ENCODE data around the gene DMBX1. TPM values are rescaled to one million over a fixed set of nuclear protein-coding genes. Genes with fewer than 3 reads are reported as not detected.

The DMBX1 gene
- total and polyA plus RNA-seq, 2 donors (not counting 1 experiment from before 2014, with no cell fraction given), result not detected

DNA sequence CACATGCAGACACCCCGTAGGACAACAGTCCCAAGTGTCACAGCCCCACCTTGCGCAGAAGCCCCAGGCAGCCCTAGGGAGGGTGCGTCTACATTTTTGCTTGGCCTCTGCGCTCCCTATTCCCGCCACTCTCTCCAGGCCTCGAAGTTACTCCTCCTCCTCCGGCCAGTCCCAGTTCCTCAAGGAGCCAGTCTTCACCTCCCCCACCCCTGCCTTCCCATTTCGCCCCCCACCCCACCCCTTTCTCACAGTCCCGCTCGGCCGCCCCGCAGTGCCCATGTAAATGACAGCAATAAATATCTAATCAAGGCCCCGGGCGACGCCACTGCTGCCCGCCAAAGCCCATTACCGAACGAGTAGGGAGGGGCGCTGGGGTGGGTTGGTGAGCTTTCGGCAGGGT is 3.2 kb downstream of the DMBX1 start:
- intact Hi-C loops (cut with micrococcal nuclease), result no loop called here
- CTCF ChIA-PET, result no interaction called here
- Histone ChIP-seq H3K4me3 (ENCODE audit: control extremely low read depth in 1 of 5, extremely low read depth in 1 of 5, insufficient read depth in 1 of 5, low read depth in 2 of 5, low read length in 4 of 5) (no peak overlapping the region), H3K79me2 (ENCODE audit: control insufficient read depth, insufficient read depth, low read length) (no peaks in the 10 kb centered on the region), H3K27ac (ENCODE audit: low read length in 2 of 2) (no peak overlapping the region), H3K27me3 (replicated peaks in 1 of 4; ENCODE audit: control extremely low read depth in 1 of 4, control insufficient read depth in 3 of 4, insufficient read depth in 4 of 4, low read length in 3 of 4) (peaks cover 0 to 72% (median 27%) of the 10 kb centered on the region in 4 experiments), H3K9me3 (ENCODE audit: control extremely low read depth in 1 of 3, control insufficient read depth in 2 of 3, insufficient read depth in 1 of 3, low read length in 2 of 3) (no peaks in the 10 kb centered on the region), H2AFZ (ENCODE audit: insufficient read depth, low read depth, low read length, poor library complexity, severe bottlenecking) (no peak overlapping the region), H3K4me1 (ENCODE audit: control insufficient read depth in 2 of 2, insufficient read depth in 2 of 2, low read length in 2 of 2) (peaks cover 15 to 23% of the 10 kb centered on the region in 2 donors), H3K9ac (ENCODE audit: low read length) (no peak overlapping the region), H4K20me1 (ENCODE audit: control insufficient read depth, insufficient read depth, low read length, poor library complexity, severe bottlenecking) (no peaks in the 10 kb centered on the region), H3K36me3 (replicated peaks in 1 of 2; ENCODE audit: control extremely low read depth in 1 of 2, control insufficient read depth in 1 of 2, extremely low read depth in 1 of 2, insufficient read depth in 2 of 2, low read length in 1 of 2) (no peaks in the 10 kb centered on the region), H3K4me2 (replicated peaks; ENCODE audit: low read depth, low read length, poor library complexity, severe bottlenecking) (no peak overlapping the region)
- Mint-ChIP-seq H3K4me3 (no peak overlapping the region), H3K27me3 (peaks cover 65% of the 10 kb centered on the region), H3K9me3 (ENCODE audit: insufficient read depth) (no peaks in the 10 kb centered on the region), H3K4me1 (peaks cover 16% of the 10 kb centered on the region), H3K27ac (no peak overlapping the region)
- 13% methylated on average over 15 of the region's 20 CpGs for WGBS (ENCODE audit: insufficient coverage)
- no peak for TF ChIP-seq EZH2 (IDR thresholded peaks at IDR 0.05; ENCODE audit: borderline replicate concordance, insufficient read depth, low read depth, low read length, poor library complexity, severe bottlenecking)
- TF ChIP-seq, protein P1, sequence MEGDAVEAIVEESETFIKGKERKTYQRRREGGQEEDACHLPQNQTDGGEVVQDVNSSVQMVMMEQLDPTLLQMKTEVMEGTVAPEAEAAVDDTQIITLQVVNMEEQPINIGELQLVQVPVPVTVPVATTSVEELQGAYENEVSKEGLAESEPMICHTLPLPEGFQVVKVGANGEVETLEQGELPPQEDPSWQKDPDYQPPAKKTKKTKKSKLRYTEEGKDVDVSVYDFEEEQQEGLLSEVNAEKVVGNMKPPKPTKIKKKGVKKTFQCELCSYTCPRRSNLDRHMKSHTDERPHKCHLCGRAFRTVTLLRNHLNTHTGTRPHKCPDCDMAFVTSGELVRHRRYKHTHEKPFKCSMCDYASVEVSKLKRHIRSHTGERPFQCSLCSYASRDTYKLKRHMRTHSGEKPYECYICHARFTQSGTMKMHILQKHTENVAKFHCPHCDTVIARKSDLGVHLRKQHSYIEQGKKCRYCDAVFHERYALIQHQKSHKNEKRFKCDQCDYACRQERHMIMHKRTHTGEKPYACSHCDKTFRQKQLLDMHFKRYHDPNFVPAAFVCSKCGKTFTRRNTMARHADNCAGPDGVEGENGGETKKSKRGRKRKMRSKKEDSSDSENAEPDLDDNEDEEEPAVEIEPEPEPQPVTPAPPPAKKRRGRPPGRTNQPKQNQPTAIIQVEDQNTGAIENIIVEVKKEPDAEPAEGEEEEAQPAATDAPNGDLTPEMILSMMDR (IDR thresholded peaks at IDR 0.05), result no peak
- DNase-seq (no peak), ATAC-seq (ENCODE audit: low read depth) (no peak)
- POLR2A ChIA-PET, result no interaction called here

GRCh38 chr1:46493316-46494032 is 3.8 kb downstream of the DMBX1 start:
- no peaks in the 10 kb centered on the region for H3K9me3 ChIP-seq (ENCODE audit: control extremely low read depth in 1 of 3, control insufficient read depth in 2 of 3, insufficient read depth in 1 of 3, low read length in 2 of 3)
- no peaks in the 10 kb centered on the region for H4K20me1 ChIP-seq (ENCODE audit: control insufficient read depth, insufficient read depth, low read length, poor library complexity, severe bottlenecking)
- no peak overlapping the region for H3K9ac ChIP-seq (ENCODE audit: low read length)
- ChIA-PET CTCF (no interaction called here), POLR2A (no interaction called here)
- Mint-ChIP-seq H3K9me3 (ENCODE audit: insufficient read depth) (no peaks in the 10 kb centered on the region), H3K27ac (no peak overlapping the region), H3K4me1 (peaks cover 15% of the 10 kb centered on the region), H3K27me3 (peaks cover 61% of the 10 kb centered on the region), H3K4me3 (no peak overlapping the region)
- H2AFZ ChIP-seq (ENCODE audit: insufficient read depth, low read depth, low read length, poor library complexity, severe bottlenecking), result no peak overlapping the region
- no peak for TF ChIP-seq EZH2 (IDR thresholded peaks at IDR 0.05; ENCODE audit: borderline replicate concordance, insufficient read depth, low read depth, low read length, poor library complexity, severe bottlenecking)
- TF ChIP-seq, protein P1 (IDR thresholded peaks at IDR 0.05), result no peak
- H3K36me3 ChIP-seq (replicated peaks in 1 of 2; ENCODE audit: control extremely low read depth in 1 of 2, control insufficient read depth in 1 of 2, extremely low read depth in 1 of 2, insufficient read depth in 2 of 2, low read length in 1 of 2), result no peaks in the 10 kb centered on the region
- no peak overlapping the region for H3K4me3 ChIP-seq (ENCODE audit: control extremely low read depth in 1 of 5, extremely low read depth in 1 of 5, insufficient read depth in 1 of 5, low read depth in 2 of 5, low read length in 4 of 5)
- H3K27ac ChIP-seq (ENCODE audit: low read length in 2 of 2), result no peak overlapping the region
- DNase-seq, result no peak
- H3K4me1 ChIP-seq (ENCODE audit: control insufficient read depth in 2 of 2, insufficient read depth in 2 of 2, low read length in 2 of 2), result peaks cover 15 to 23% of the 10 kb centered on the region in 2 donors
- intact Hi-C loops (cut with micrococcal nuclease), result no loop called here
- no peak for ATAC-seq (ENCODE audit: low read depth)
- 31% methylated on average over 19 of the region's 19 CpGs for WGBS (ENCODE audit: insufficient coverage)
- no peaks in the 10 kb centered on the region for H3K79me2 ChIP-seq (ENCODE audit: control insufficient read depth, insufficient read depth, low read length)
- no peak overlapping the region for H3K4me2 ChIP-seq (replicated peaks; ENCODE audit: low read depth, low read length, poor library complexity, severe bottlenecking)
- H3K27me3 ChIP-seq (replicated peaks in 1 of 4; ENCODE audit: control extremely low read depth in 1 of 4, control insufficient read depth in 3 of 4, insufficient read depth in 4 of 4, low read length in 3 of 4), result peaks cover 0 to 66% (median 26%) of the 10 kb centered on the region in 4 experiments
